NOMO-1 treated with dmso at 0.1 percent for 144 hours (cell line): Measurements from ENCODE around the gene TMPRSS4.
"Not testable (repeated sequence)": the region's sequence is repeated elsewhere in the genome, so short reads cannot be mapped to it uniquely, and the experiment has no call there.

Experiments used
- DNase-seq: peaks from one replicate; lab custom pipeline; 2025; ENCODE audit not compliant: unreplicated experiment; lab: John Stamatoyannopoulos, UW

The TMPRSS4 gene

GRCh38 chr11:118055966-118056365 is 20.9 kb upstream of the TMPRSS4 start:
- DNase-seq, result no peak

DNA sequence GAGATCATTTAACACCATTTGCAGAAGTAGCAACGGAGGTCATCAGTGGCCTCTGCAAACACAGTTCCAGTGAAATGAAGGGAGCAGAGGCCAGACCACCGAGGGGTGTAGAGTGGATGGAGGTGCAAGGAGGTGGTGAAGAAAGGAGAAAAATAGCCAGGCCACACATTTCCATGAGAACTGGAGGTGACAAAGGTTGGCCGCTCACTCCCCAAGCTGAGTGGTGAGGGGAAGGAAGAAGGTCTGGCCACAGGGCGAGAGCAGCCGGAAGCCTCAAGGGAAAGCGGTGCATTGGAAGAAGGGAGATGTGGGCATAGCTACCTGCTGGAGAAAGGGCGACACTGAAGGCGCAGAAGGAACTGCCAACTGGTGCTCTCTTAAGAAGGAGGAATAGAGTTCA is 20.1 kb upstream of the TMPRSS4 start:
- DNase-seq, result no peak

- DNase-seq, result no peak
Measured at GRCh38 chr11:118057251-118058145, 19.4 kb upstream of the TMPRSS4 start.

- no peak for DNase-seq
Measured at GRCh38 chr11:118058311-118059245, 18.3 kb upstream of the TMPRSS4 start.

DNA sequence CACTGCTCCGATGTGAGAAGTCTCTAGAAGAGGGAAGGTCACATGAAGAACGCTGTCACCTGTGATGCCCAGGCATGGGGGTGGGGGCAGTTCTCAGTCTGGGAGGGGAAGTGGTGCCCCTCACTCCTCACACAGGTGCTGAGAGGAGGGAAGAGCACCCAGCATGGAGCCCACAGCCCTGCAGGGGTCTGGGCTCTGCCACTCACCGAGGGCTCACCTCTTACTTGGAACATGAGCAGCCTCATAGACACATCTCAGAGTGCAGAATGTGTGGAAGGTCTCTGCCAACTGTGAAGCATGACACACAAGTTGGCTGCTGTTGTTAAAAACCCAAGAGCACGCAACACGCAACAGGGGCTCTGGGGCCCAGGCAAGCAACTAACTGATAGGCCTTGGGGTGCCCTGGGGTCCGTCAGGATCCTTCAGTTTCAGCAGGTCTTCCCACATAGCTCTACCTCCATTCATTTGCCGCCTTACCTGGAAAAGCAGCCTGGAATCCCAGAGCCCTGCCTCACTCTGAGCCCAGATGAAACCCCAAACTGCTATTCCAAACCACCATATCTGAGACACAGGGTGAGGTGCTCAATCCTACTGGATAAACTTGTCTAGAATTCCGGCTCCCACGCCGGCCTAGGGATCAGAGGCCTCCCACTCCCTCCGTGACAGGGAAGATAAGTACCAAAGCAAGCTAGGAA is 17.5 kb upstream of the TMPRSS4 start:
- DNase-seq, result no peak

DNA sequence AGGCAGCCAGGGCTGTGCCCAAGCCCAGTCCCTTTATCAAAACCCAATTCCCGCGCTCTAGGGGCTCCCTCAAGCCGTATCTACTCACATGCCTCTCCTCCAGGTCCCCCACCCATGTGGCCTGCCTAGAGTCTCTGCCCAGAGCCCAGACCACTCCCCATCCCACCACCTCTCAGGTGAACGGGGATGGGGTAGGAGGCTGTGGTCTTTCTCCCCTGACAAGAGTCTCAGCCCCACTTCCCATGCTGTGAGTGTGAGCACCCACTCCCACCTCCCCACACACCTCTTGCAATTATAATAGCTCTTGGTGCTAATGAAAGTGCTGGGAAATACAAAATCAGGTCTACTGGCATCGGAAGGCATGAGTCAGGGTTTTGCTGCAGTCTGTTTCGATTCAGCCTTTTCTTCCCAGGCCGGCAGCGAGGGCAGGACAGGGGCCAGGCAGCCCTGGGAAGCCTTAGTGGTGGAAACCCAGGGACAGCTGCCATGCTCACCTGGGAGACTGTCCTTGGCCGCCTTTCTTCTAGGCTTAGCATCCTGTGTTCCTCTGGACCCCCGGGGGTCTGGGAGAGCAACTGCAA is 16.7 kb upstream of the TMPRSS4 start:
- no peak for DNase-seq

GRCh38 chr11:118060869-118061268 is 16.0 kb upstream of the TMPRSS4 start:
- no peak for DNase-seq

DNA sequence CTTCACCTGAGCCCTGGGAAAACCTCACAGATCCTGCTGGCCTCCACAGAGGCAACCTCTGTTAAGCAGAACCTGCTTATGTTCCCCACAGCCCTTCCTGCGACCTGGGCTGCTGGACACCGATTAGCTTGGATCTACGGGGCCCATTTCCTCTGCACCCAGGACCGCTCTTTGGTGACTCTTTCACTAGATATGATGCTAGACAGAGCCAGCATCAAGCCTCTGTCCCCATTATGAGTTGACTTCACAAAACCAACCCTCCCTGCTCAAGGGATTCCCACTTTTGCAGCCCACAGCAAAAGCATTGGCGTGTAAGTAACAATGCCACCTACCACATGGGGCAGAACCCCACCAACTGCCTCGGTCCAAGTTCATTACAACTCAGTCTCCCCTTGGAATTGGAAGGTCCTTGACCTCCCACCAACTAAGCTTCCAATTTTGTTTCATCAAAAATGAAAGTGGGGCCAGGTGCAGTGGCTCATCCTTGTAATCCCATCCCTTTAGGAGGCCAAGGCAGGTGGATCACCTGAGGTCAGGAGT is 15.2 kb upstream of the TMPRSS4 start:
- no peak for DNase-seq

DNA sequence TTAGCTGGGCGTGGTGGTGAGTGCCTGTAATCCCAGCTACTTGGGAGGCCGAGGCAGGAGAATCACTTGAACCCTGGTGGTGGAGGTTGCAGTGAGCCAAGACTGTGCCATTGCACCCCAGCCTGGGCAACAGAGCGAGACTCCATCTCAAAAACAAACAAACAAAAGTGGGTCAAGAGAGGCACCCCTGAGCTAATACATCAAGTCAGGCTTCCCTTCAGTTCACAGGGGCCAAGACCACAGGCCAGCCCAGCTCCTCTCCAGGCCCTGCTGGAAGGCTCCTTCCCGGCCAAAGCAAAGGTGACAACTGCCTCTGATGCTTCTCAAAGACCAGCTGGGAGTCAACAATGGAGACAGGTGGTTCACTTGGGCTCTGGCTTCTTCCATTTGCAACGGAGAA is 14.7 kb upstream of the TMPRSS4 start:
- DNase-seq, result not testable (repeated sequence)

- DNase-seq, result not testable (repeated sequence)
Measured at GRCh38 chr11:118062631-118063030, 14.2 kb upstream of the TMPRSS4 start.

DNA sequence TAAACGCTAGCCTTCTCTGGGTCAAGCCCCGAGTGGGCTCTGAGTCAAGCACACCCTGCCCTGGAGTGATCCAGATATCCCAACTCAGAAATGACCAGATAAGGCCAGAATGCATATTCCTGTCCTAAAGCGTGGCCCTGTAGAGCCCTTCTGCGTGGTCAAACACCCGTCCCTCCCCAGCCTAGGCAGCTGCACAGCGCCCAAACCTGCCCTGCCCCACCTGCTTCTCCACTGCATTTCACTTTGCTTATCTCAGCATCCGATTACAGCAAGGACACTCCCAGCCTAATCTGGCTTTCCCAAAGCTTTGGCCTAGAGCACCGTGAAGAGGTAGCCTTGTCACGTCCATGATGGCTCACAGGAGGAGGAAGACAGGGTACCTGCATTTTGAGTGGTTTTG is 11.9 kb upstream of the TMPRSS4 start:
- DNase-seq, result no peak

DNA sequence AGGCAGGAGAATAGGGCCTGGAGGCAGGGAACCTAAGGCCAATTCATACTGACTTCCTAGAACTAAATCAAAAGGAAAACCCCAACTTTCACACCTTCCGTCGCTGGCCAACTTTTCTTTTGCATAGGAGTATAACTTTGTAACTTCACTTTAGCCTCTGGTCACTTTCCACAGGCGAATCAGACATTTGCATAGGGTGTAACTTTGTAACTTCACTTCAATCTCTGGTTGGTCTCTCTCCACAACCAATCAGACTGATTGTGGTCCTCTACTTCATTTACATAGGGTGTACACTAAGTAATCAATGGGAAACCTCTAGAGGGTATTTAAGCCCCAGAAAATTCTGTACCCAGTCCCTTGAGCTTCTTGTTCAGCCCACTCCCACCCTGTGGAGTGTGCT is 11.5 kb upstream of the TMPRSS4 start:
- no peak for DNase-seq

GRCh38 chr11:118067006-118067405 is 9.9 kb upstream of the TMPRSS4 start:
- no peak for DNase-seq

- no peak for DNase-seq
Measured at GRCh38 chr11:118068206-118068944, 8.5 kb upstream of the TMPRSS4 start.

DNA sequence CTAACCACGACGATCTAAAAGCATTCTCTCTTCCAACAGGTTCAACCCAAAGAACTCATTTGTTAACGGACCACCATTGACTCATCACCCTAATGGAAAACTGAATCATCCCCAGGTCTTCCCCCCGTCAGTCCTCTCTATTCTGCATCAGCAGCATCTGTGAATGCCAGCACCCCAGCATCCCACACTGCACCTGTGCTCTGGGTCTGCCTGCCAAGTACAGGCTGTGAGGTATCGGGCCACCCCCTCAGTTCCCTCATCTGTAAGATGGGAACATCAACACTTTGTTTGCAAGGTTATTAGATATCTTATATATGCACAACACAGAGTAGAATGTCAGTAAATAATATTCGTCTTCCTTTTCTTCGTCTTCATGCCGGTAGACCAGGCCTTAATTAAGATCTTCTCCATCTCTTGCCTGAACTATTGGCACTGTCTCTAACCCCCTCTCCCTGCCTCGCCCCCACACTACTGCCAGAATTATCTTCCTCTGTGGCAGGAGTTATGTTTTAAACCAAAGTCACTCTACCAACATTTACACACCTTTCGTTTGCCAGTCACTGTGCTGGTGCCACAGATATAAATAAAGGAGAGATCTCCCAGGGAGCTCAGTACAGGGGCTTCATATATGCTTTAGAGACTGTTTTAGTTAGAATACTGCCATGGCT is 7.8 kb upstream of the TMPRSS4 start:
- DNase-seq, result no peak

DNA sequence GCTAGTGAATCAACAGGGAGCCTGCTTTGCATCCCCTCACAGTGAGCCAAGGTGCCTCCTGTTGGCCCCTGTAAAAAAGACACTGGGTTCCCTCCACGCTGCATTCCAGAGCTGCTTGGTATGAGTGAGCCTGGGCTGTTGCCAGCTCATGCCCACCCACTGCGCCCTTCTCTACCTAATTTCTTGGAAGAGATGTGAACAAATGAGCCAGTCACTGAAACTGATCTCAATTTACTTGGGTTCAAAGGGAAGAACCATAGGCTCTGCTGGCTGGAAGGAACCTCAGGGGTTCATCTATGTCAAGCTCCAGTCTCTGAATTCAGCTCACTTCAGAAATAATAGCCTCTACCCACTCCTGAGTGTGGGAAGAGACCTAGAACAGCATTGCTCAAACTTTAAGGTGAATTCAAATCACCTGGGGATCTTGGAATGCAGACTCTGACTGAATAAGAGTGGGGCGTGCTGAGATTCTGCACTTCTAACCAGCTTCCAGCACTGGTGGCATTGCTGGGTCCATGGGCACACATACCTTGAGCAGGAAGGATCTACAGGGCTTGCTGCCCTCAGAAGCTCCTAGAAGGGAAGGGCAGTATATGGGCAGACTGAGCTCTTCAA is 5.4 kb upstream of the TMPRSS4 start:
- no peak for DNase-seq

- DNase-seq, result no peak
Measured at GRCh38 chr11:118073554-118073953, 3.3 kb upstream of the TMPRSS4 start.

DNA sequence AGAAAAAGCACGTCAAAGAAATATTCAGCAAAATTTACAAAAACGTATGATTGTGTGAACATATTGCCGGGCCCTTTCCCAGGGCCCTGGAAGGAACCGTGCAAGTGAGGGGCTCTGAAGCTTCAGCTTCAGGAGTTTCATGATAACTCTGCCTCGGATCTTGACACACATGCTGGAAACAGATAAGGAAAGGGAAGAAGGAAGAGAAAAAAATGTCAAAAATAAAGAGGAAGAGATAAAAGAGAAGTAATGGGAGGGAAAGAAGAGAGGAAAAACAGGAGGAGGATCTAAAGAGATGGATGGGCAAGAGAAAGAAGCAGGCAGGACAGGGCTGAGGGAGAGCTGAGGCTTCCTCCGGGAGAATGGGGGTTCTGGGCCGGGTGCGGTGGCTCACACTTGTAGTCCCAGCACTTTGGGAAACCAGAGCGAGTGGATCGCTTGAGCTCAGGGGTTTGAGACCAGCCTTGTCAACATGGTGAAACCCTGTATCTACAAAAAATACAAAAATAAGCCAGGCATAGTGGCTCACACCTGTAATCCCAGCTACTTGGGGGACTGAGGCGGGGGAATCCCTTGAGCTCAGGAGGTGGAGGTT is 2.7 kb upstream of the TMPRSS4 start:
- DNase-seq, result no peak

- DNase-seq, result no peak
Measured at GRCh38 chr11:118074785-118075184, 2.1 kb upstream of the TMPRSS4 start.
